Caki2 (cell line): ENCODE data around the gene ALKBH1. TPM values are rescaled to one million over a fixed set of nuclear protein-coding genes. Genes with fewer than 3 reads are reported as not detected.
"Not testable (repeated sequence)": the region's sequence is repeated elsewhere in the genome, so short reads cannot be mapped to it uniquely, and the experiment has no call there.

ENCODE experiments used
- DNase-seq: peaks from one replicate; pipeline ENCODE4 v3.0.0-alpha.2; 2015; ENCODE audit warnings: low read depth
- in situ Hi-C: cut with HindIII; loops from 2 replicates; pipeline ENCODE4 v1.10.0; 2016; ENCODE audit warnings: low sequenced_read_pairs, low pct_unique_long_range_greater_than_20kb, mixed read lengths
- total RNA-seq: library from RNA; depleted of rRNA; stranded (reverse); fragments of >200 nt; shearing (Covaris generic); gene quantifications from 2 replicates; pipeline ENCODE4 v1.2.3, GENCODE V29; 2014; ENCODE audit warnings: low replicate concordance

ALKBH1 gene
- total RNA-seq, 1 experiment from 2014 or later: 6.7 TPM

DNA sequence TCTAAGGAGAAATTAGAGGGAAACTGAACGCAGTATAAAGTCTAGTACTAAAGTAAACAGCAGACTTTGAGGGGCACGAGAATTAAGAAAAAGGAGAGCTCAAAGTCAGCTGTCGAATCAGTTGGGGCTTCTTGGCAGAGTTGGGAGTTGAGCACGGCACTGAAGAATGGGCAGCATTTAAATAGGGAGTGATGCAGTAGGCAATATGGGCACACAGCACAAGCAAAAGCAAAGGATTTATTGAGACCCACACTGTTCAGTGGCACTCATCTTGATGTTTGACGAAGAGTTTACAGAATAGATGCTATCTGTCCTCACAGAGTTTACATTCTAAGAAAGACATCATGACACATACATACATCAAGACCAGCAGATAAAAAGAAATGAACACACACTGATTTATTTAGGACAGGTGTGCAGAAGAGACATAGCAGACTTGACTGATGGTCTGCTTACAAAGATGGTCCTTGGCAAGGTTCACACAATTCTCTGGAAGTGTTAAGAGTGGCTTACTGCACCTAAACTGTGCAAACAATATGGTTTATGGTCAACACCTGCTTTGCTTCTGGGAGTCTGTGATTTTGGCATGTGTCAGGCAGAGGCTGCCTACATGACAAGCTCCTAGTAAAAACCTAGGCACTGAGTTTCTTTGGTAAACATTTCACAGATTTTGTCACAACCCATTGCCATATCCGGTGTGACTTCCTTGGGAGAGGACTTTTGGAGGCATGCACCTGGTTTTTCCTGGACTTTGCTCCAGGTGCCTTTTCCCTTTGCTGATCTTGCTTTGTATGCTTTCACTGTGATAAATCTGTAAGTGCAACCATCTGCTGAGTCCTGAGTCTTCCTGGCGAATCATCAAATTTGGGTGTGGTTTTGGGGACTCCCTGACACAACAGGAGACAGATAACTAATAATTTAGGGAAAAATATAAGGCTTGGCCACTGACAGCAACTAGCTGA is 26.3 kb downstream of the ALKBH1 start:
- no peak for DNase-seq
- in situ Hi-C loops: no loop called here

DNA sequence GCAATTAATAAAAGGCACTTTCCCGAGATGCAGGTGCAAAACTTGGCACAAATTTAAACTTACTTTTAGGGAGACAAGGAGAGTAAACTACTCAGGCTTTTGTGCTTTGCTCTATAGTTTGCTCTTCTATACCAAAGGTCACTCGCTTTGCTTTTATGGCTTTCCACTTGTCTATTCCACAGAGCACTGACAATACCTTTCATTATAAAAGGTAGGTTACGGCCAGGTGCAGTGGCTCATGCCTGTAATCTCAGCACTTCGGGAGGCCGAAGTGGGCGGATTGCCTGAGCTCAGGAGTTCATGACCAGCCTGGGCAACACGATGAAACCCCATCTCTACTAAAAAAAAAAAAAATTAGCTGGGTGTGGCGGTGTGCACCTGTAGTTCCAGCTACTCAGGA is 32.9 kb downstream of the ALKBH1 start:
- DNase-seq: no peak
- in situ Hi-C loops: no loop called here

DNA sequence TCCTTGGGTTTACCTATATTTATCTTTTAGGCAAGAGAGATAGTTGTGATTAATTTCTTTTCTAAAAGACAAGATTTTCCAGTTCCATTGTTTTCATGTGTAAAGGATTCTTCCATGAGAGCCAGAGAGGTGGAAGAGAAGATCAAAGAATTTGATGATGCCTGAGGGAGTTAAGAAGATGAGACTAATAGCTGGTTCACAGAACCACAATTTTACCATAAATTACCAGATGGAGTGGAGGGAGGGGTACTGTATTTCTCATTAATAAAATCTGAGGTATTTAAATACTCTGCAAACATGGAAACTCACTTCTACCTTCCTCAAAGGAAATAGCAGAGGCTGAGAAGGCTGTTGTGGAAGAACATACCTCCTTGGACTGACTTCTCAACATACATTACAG is 34.6 kb downstream of the ALKBH1 start:
- DNase-seq: no peak
- in situ Hi-C loops: no loop called here

DNA sequence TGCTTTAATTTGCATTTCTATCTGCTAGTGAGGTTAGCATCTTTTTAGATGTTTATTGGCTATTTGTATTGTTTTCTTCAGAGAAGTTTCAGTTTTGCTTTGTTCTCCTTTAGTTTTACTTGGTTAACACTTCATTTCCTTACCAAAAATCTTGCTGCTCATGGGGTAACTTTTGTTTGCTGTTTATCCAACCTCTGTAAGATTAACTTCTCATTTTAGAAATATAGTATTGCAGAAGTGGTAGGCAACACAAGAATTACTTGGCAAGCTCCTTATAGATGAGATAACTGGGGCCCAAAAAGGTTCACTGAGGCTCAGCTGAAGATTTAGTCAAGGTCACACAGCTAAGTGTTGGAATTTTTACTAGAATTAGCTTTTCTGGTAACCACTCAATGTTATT is 40.5 kb downstream of the ALKBH1 start:
- in situ Hi-C loops: no loop called here

GRCh38 chr14:77663293-77663692 is 44.5 kb downstream of the ALKBH1 start:
- in situ Hi-C loops: no loop called here
- peak; percentile 32 for DNase-seq

More for the DNA sequence above, 40.5 kb downstream of the ALKBH1 start:
- no peak for DNase-seq

DNA sequence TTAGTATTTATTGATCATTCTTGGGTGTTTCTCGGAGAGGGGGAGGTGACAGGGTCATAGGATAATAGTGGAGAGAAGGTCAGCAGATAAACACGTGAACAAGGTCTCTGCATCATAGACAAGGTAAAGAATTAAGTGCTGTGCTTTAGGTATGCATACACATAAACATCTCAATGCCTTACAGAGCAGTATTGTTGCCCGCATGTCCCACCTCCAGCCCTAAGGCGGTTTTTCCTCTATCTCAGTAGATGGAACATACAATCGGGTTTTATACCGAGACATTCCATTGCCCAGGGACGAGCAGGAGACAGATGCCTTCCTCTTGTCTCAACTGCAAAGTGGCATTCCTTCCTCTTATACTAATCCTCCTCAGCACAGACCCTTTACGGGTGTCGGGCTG is 46.3 kb downstream of the ALKBH1 start:
- in situ Hi-C loops, DNase-seq: not testable (repeated sequence)

DNA sequence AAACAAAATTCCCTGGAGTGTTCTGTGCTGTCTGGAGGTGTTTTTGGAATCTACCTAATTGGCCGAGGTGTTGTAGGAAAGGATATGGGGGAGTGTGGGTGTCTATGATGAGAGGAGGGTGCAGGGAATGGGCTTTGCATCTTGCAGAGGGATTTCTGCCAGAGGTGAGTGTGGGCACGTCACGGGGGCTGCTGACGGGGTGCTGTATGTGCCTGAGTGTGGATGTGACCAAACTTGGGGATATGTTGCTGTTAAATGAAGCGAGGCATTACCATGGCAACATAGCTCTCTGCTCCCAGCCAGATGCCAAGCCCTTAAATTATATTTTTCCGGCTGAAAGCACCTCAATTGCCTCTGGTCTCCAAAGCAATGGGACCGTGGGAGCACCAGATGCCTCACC is 47.1 kb downstream of the ALKBH1 start:
- peak; percentile 33 for DNase-seq
- in situ Hi-C loops: no loop called here

DNA sequence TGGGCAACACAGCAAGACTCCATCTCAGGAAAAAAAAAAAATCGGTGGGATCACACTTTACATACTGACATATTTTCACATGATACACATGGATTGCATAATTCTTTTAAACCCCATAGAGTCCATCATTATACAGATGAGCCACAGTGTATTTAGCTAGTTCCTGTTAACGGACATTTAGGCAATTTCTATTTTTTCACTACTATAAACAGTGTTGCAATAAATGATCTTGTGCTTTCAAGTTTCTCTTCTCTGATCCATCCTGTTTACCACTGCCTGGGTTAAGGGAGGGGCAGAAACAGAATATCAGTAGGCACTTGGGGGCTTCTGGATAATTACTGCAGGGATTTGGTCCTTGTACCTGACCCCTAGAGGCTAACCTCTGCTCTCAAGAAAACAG is 48.0 kb downstream of the ALKBH1 start:
- in situ Hi-C loops: no loop called here
- DNase-seq: no peak

DNA sequence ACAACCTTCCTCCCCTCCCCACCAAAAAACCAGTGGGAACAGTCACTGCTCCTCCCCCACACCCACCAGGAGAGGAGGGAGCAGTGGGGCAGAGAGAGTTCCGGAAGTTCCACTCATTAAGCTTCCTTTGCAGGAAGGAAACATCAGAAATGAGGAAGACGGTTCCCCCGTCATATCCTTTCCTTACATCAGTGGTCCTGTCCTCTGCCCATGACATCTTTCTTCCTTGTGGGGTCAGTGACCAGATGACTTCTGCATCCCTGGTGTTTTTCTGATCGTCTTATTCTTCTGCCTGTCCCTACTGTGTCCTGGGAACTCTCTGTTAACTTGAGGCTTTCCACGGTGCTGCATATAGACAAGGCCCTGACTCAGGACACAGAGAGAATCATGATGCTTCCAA is 50.5 kb downstream of the ALKBH1 start:
- in situ Hi-C loops: no loop called here
- no peak for DNase-seq

GRCh38 chr14:77654001-77654441 is 53.8 kb downstream of the ALKBH1 start:
- no peak for DNase-seq

GRCh38 chr14:77649326-77649725 is 58.5 kb downstream of the ALKBH1 start:
- no peak for DNase-seq
- in situ Hi-C loops: no loop called here

More at GRCh38 chr14:77654001-77654441, 53.8 kb downstream of the ALKBH1 start:
- in situ Hi-C loops: no loop called here

- no peak for DNase-seq
- in situ Hi-C loops: no loop called here
These were observed 59.2 kb downstream of the ALKBH1 start for GRCh38 chr14:77648520-77649200.

DNA sequence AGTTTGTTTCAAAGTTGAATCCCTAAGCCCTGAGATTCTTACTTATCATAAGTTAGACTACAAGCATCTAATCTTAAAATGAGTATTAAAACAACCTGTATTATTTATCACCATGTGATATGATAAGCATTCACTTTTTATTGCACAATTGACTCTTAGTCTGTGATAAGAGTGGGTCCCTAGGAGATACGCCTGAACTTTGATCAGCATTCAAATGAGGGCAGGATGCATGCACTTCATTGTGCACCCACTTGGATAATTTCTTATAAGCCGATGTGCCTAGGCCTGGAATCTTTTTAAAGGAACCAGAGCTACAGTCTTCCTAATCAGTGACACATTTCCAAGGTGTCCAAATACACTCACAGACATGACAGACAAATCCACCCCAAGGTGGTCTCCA is 60.0 kb downstream of the ALKBH1 start:
- in situ Hi-C loops: no loop called here

DNA sequence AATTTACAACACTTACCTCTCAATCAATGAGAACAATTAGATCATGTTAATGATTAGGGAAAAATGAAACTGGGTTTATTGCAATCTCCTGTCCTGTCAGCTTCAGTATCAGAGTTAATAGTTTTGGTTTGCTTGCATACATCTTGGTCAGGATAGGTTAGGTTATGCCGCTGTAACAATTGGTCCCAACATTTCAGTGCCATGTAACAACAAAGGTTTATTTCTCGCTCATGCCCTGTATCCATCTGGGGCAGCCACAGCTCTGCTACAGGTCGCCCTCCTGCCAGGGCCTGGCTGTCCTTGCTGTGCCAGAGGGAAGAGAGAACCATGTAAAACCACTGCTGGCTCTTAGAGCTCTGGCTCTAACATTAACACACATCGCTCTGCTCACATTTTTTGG is 60.9 kb downstream of the ALKBH1 start:
- DNase-seq: no peak
- in situ Hi-C loops: no loop called here

More for the DNA sequence above, 60.0 kb downstream of the ALKBH1 start:
- no peak for DNase-seq

DNA sequence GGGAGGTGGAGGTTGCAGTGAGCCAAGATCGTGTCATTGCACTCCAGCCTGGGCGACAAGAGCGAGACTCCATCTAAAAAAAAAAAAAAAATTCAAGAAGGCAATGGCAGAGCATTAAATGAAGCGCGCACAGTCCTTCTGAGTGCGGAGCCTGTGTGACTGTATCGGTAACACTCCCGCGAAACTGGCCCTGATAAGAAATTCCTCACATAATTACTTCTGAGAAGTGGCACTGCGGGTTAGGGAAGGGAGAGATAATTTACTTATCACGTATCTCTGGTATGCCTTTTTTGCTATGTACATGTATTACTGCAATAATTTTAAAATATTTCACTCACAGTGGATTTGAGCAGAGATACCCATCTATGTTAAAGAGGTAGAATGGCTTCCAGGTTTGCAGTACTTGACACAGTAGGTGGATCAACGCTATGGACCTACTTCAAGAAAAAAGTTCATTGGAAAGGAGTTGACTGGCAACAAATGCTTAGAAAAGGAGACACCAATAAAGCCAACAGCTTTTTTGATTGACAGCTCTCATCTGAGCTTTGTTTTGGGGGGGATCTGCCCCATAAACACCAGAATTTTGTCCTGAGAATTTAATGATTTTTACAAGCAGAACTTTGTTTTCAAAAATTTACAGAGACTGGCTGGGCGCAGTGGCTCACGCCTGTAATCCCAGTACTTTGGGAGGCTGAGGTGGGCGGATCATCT is 62.1 kb downstream of the ALKBH1 start:
- DNase-seq: no peak
- in situ Hi-C loops: no loop called here

DNA sequence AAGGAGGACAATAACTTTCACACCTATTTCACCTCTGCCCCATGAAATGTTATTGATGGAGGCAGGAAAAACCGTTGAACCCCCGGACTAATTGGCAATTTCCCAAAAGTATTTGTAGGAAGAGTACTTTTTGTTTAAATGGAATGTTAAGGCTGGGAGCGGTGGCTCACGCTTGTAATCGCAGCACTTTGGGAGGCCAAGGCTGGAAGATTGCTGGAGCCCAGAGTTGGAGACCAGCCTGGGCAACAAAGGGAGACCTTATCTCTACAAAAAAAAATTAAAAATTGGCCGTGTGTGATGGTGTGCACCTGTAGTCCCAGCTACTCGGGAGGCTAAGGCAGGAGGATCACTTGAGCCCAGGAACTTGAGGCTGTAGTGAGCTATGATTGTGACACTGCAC is 65.4 kb downstream of the ALKBH1 start:
- no peak for DNase-seq
- in situ Hi-C loops: no loop called here

DNA sequence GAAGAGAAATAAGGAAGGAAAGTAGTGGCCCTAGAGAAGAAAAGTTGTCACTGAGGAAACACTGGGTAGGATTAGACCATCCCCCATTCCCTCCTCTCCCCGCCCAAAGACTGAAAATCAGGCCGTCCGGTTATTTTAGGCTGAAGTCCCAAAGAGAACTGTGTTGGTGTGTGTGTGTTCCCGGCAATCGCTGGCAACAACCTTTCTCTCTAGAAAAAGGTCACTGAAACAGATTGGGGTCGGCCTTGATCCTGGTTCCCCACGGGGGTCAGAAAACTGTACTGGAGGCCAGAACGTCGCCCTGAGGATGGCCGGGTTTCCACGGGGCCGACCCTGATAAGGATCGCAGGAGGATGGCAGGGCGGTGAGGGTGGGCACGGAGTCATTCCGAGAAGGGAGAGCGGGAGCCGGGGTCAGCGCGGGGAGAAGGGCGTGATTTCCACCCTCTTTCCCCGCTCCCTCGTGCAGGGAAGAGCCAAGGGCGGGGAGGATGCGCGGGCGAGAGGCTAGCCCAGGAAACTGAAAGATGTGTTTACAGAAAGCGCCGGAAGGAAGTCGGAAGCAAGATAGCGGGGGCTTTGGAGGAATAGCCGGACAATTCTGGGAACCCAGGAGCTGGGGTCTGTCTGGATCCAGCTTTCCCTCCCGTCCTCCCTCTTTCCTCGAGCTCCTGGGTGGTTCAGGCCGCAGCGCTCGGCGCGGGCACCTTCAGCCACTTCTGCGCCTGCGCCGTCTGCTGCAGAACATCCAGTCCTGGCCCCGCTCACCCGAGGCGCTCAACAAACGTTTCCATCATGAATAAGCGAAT is 66.1 kb downstream of the ALKBH1 start:
- DNase-seq: no peak

More for the DNA sequence above, 66.1 kb downstream of the ALKBH1 start:
- in situ Hi-C loops: no loop called here
